GM23248 (cell line): ENCODE data around the gene OPRD1.

Source experiments
- EZH2 ChIP-seq: fragments of 200-600 bp; sonication (generic); IDR thresholded peaks from 2 replicates; pipeline ENCODE4 v1.6.1; 2018; ENCODE audit warnings: antibody characterized with exemption, mild to moderate bottlenecking; ENCODE audit not compliant: insufficient read depth, poor library complexity, severe bottlenecking
- EZH2phosphoT487 ChIP-seq: fragments of 200-600 bp; sonication (generic); IDR thresholded peaks from 2 replicates; pipeline ENCODE4 v1.6.1; 2018; ENCODE audit warnings: antibody characterized with exemption, moderate library complexity, mild to moderate bottlenecking, low read depth; ENCODE audit not compliant: insufficient read depth

DNA sequence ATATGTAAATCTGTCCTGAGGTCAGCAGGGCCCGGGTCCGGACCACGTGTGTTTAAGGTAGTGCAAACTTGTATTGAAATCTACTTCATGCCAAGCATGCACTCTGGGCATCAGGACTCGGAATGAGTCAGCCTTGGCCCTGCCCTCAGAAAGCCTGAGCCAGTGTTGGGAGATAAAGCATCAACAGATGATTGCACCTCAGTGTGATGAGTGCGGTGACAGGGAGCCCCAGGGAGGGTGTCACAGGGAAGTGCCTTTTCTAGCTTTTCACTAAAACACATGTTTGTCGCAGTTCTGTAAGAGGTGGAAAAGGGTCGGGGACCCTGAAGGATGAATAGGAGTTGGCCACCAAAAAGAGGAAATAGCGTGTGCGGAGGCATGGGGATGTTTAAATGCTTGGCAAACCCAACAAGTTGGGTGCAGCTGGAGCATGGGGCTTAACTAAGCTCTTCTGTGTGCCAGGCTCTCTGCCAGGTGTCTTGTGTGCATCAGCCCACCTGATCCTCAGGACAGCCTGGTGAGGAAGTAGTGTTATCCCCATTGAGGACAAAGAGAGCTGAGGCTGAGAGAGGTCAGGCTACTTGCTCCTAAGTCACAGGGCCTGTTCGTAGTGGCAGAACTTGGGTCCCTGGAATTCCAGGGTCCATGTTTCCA lies 54.2 kb downstream of the OPRD1 start:
- TF ChIP-seq EZH2, result no peak
- TF ChIP-seq EZH2phosphoT487, result no peak
